DMS 273 (cell line): ENCODE measurements around the gene SPATA31E1.
"Not testable (repeated sequence)": the region's sequence is repeated elsewhere in the genome, so short reads cannot be mapped to it uniquely, and the experiment has no call there.

Experiments used
- DNase-seq: peaks from one replicate; lab custom pipeline; 2025; ENCODE audit not compliant: unreplicated experiment; lab: John Stamatoyannopoulos, UW

SPATA31E1 gene

GRCh38 chr9:87884578-87885459 is 2.1 kb downstream of the SPATA31E1 start:
- DNase-seq: no peak

DNA sequence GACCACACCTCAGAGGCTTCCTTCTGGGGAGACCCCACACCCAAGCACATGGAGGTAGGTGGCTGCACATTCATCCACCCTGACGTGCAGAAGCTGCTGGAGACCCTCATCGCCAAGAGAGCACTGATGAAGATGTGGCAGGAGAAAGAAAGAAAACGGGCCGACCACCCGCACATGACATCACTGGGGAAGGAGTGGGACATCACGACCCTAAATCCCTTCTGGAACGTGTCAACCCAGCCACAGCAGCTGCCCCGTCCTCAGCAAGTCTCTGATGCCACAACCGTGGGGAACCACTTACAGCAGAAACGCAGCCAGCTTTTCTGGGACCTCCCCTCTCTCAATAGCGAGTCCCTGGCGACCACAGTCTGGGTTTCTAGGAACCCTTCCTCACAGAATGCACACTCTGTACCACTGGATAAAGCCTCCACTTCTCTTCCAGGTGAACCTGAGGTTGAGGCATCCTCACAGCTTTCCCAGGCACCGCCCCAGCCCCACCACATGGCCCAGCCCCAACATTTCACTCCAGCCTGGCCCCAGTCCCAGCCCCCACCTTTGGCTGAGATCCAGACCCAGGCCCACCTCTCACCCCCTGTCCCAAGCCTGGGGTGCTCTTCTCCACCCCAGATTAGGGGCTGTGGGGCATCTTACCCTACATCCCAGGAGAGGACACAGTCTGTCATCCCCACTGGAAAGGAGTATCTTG is 3.0 kb downstream of the SPATA31E1 start:
- no peak for DNase-seq

GRCh38 chr9:87886210-87886932 is 3.7 kb downstream of the SPATA31E1 start:
- peak; percentile 61 for DNase-seq

DNA sequence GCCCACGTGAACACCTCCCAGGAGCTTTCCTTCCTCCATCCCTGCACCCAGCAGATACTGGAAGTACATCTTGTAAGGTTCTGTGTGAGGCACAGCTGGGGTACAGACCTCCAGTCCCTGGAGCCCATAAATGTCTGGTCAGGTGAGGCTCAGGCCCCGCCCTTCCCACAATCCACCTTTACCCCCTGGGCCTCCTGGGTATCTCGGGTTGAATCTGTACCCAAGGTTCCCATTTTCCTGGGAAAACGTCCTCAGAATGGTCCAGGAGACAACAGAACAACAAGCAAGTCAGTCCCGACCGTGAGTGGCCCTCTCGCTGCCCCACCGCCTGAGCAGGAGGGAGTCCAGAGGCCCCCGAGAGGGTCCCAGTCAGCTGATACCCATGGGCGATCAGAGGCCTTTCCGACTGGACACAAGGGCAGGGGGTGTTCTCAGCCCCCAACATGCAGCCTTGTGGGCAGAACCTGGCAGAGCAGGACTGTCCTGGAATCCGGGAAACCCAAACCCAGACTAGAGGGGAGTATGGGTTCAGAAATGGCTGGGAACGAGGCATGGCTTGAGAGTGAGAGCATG is 4.3 kb downstream of the SPATA31E1 start:
- no peak for DNase-seq

DNA sequence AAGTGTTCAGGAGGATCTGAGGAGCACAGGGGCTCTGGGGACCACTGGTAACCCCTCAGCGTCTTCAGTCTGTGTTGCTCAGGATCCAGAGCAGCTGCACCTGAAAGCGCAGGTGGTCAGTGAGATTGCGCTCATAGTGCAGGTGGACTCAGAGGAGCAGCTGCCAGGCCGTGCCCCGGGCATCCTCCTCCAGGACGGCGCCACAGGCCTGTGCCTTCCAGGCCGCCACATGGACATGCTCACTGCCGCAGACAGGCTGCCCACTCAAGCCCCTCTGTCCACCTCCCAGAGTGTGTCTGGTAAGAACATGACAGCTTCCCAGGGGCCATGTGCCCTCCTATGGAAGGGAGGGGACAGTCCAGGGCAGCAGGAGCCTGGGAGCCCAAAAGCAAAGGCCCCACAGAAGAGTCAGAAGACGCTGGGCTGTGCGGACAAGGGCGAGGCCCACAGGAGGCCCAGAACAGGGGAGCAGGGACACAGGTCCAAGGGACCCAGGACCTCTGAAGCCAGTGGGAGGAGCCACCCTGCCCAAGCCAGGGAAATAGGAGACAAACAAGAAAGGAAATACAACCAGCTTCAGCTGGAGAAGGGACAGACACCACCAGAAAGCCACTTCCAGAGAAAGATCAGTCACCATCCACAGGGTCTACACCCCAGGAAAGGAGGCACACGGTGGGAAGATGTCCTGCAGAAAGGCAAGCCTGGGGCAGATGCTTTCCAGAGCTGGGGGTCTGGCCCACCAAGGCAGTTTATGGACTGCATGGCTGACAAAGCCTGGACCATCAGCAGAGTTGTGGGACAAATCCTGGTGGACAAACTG is 5.2 kb downstream of the SPATA31E1 start:
- no peak for DNase-seq

- DNase-seq: no peak
Measured at GRCh38 chr9:87888501-87888900, 5.8 kb downstream of the SPATA31E1 start.

- DNase-seq: no peak
Measured at GRCh38 chr9:87889065-87889881, 6.6 kb downstream of the SPATA31E1 start.

DNA sequence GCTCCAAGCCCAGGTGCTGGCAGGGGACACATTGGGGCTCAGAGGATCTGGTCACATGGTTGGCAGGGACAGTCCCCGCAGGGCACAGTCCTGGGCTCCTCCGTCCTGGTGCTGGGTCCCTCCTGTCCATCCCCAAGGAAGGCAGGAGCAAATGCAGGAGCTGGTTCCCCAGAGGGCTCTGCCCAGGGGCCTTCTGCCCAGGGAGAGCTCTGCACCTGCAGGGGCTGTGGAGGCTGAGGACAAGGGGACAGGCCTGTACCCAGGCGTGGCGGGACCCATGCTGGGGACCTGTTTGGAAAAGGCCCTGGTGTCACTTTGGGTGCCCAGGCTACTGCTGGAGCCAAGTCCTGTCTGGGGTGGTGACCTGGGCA is 7.2 kb downstream of the SPATA31E1 start:
- no peak for DNase-seq

GRCh38 chr9:87890837-87891236 is 8.2 kb downstream of the SPATA31E1 start:
- DNase-seq: no peak

DNA sequence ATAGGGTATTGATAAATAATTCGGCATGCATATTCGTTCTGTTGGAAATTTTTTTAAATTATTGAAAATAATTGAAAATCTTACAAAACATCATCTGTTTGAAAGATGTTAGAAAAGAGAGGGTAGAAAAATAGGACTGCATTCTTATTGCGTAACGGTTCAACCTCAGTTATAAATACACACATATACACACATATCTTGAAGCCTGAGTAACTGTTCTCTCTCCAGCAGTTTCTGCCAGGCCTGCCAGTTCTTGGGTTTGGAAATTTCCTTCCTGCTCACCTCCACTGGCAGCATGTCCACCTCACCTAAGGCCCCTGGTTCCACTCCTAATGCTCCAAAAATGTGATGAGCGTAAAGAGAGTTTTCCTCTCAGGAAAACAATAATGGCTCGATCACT is 9.1 kb downstream of the SPATA31E1 start:
- no peak for DNase-seq

- no peak for DNase-seq
Measured at GRCh38 chr9:87892956-87893355, 10.3 kb downstream of the SPATA31E1 start.

GRCh38 chr9:87894998-87895625 is 12.4 kb downstream of the SPATA31E1 start:
- no peak for DNase-seq

- no peak for DNase-seq
Measured at GRCh38 chr9:87896891-87897290, 14.2 kb downstream of the SPATA31E1 start.

DNA sequence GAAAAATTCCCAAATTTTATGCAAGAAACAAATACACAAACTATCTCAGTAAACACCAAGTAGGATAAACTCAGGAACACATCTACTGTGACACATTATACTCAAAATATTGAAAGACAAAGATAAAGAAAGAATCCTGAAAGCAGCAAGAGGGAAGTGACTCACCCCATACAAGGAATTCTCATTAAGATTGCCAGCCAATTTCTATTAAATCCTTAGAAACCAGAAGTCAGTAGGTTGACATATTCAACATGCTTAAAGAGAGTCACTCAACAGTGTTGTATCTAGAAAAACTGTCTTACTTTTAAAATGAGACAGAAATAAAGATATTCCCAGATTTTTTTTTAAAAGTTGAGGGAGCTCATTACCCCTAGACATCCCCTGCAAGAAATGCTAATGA is 15.5 kb downstream of the SPATA31E1 start:
- DNase-seq: no peak

DNA sequence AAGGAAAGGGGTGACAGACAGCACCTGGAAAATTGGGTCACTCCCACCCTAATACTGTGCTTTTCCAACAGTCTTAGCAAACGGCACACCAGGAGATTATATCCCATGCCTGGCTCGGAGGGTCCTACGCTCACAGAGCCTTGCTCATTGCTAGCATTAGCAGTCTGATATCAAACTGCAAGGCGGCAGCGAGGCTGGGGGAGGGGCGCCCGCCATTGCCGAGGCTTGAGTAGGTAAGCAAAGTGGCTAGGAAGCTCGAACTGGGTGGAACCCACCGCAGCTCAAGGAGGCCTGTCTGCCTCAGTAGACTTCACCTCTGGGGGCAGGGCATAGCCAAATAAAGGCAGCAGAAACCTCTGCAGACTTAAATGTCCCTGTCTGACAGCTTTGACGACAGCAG is 19.7 kb downstream of the SPATA31E1 start:
- not testable (repeated sequence) for DNase-seq

DNA sequence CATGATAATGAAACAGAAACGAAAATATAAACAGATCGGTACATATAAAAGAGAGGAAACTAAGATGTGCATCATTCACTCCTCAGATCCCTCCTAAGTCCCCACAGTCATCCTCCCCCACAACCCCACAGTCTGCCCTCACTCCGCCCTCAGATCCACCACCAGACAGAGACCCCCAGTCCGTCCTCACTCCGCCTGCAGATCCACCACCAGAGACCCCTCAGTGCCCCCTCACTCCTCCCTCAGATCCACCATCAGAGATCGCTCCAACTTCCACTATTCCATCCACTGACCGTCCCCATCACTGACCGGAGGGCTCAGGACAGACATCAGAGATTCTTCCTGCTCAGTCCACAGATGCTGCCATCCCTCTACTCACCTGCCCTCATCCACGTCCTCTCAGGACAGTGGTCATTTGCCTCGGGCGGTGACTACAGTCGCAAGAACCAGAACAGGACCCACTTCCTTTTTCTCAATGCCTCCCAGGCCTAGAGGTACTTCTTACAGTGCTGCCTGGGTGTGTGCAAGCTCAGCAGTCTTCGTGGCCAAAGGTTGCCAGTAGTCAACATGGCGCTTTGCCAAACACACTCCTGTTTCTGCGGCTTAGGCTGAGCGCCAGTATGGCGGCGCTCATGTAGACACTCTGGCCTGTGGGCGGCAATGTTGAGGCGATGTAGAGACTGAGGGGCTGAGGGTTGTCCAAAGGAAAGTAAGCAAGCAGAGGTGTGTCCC is 26.8 kb downstream of the SPATA31E1 start:
- peak; percentile 76 for DNase-seq

DNA sequence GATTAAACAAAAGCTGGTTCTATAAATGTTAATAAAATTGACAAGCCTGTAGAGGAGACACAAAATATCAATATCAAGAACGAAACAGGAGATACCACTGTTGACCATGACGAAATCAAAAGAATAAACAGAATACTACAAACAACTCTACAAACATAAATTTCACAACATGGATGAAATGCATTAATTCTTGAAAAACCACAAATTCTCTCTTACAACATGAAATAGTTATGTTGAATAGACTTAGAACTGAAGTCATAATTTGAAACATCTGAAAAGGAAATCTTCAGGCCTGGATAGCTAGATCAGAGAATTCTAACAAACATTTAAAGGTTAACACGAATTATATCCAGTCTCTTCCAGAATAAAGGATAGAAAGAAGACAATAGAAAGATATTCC is 28.1 kb downstream of the SPATA31E1 start:
- DNase-seq: no peak

- not testable (repeated sequence) for DNase-seq
Measured at GRCh38 chr9:87917662-87918061, 35.0 kb downstream of the SPATA31E1 start, which contains the start of gene SPATA31C1. SPATA31C1 (plus strand) TSS chr9:87917962.
